Measurements from ENCODE around the gene SPON2.

Gene SPON2

GRCh38 chr4:1172228-1172851, at the start of gene SPON2:
Gene SPON2 (minus strand): TSS chr4:1172583.
- no peak for DNase-seq (ENCODE audit: low read depth in 2 of 2)

- DNase-seq (ENCODE audit: low read depth in 2 of 2): no peak
These were observed 48.9 kb upstream of the SPON2 start for GRCh38 chr4:1221155-1221870.

GRCh38 chr4:1220566-1220965, 48.2 kb upstream of the SPON2 start:
- DNase-seq (ENCODE audit: low read depth in 2 of 2): no peak

- no peak for DNase-seq (ENCODE audit: low read depth in 2 of 2)
These were observed 47.2 kb upstream of the SPON2 start for GRCh38 chr4:1219566-1219950.

GRCh38 chr4:1218634-1219565, 46.5 kb upstream of the SPON2 start:
- no peak for DNase-seq (ENCODE audit: low read depth in 2 of 2)

GRCh38 chr4:1217366-1217765, 45.0 kb upstream of the SPON2 start:
- no peak for DNase-seq (ENCODE audit: low read depth in 2 of 2)

GRCh38 chr4:1216869-1217294, 44.5 kb upstream of the SPON2 start:
- peak in 1 of 2 donors; percentile 32 for DNase-seq (ENCODE audit: low read depth in 2 of 2)

- no peak for DNase-seq (ENCODE audit: low read depth in 2 of 2)
These were observed 43.8 kb upstream of the SPON2 start for GRCh38 chr4:1216076-1216614.

- DNase-seq (ENCODE audit: low read depth in 2 of 2): no peak
These were observed 43.0 kb upstream of the SPON2 start for GRCh38 chr4:1215141-1216075.

- DNase-seq (ENCODE audit: low read depth in 2 of 2): no peak
These were observed 42.0 kb upstream of the SPON2 start for GRCh38 chr4:1214101-1215095.

GRCh38 chr4:1213336-1213995, 41.1 kb upstream of the SPON2 start:
- no peak for DNase-seq (ENCODE audit: low read depth in 2 of 2)

GRCh38 chr4:1212546-1213335, 40.4 kb upstream of the SPON2 start:
- DNase-seq (ENCODE audit: low read depth in 2 of 2): no peak

GRCh38 chr4:1211891-1212545, 39.6 kb upstream of the SPON2 start:
- DNase-seq (ENCODE audit: low read depth in 2 of 2): no peak

GRCh38 chr4:1211371-1211770, 39.0 kb upstream of the SPON2 start:
- no peak for DNase-seq (ENCODE audit: low read depth in 2 of 2)

GRCh38 chr4:1210971-1211370, 38.6 kb upstream of the SPON2 start:
- no peak for DNase-seq (ENCODE audit: low read depth in 2 of 2)

GRCh38 chr4:1210241-1210841, 38.0 kb upstream of the SPON2 start:
- no peak for DNase-seq (ENCODE audit: low read depth in 2 of 2)

- no peak for DNase-seq (ENCODE audit: low read depth in 2 of 2)
These were observed 37.4 kb upstream of the SPON2 start for GRCh38 chr4:1209821-1210220.

Data from stimulated activated CD4-positive, alpha-beta T cell treated with anti-CD3 and anti-CD28 coated beads, Interleukin-1b, Interleukin-23, amount 100 ng/mL, for 1 hour (primary cell).